Suppressor macrophage treated with lipopolysaccharide for 4 hours (primary cell): ENCODE data around the gene CD81.

Experiments
- DNase-seq: peaks from one replicate; pipeline ENCODE4 v3.0.0-alpha.2; 2020

Gene CD81

DNA sequence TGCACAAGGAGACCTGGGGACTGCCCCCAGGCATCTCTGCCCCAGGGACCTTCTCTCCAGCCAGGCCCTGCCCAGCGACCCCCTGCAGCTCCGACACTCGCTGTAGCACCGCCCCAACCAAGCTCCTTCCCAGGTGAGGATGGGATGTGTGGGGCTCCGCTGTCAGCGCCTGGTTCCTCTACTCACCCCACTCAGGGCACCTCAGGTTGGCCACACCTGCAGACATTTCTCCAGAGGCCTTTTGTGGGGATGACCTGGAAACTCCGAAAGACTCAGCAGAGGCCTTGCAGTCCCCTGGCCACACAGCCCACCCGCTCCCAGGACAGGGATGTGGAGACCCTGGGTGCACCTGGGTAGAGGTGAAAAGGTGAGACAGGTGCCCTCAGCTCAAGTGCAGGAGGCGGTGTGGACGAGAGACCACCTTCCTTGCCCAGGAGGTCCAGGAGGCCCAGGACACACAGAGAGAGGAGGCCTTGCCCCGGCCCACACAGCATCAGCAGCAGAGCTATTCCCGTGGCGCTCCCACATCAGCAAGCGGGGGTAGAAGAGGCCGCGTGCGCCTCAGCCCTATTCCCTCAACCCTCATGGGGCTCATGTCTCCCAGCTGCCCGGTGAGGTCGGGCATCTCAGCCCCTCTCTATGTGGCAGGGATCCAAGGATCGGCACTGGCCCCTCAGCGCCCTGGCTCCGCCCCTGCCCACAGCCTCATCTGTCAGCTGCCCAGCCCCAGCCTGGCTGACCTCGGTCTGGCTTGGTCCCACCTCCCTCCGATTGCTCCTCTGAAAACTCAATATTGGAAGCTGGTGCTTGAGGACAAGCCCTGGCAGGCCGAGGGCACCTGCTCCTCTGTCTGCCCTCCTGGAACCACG is 46.3 kb downstream of the CD81 start:
- no peak for DNase-seq

- peak; percentile 45 for DNase-seq
These were observed 47.8 kb downstream of the CD81 start for GRCh38 chr11:2424811-2425495.

DNA sequence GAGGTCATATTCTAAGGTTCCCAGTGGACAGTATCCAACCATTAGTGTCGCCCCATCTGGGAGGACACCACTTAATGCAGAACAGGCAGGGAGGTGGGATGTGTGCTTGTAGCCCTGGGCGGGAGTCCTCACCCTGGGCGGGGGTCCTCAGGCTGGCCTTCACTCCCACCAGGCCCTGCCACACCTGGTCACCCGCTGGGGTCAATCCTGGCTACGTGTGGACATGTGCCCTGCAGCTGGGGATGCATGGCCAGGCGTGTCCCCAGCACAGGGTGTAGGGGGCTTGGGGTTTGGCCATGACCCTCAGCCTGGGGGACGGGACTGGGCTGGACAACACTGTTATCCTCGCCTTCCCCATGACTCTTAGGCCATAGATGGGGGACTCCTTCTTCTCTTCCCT is 48.4 kb downstream of the CD81 start:
- no peak for DNase-seq

DNA sequence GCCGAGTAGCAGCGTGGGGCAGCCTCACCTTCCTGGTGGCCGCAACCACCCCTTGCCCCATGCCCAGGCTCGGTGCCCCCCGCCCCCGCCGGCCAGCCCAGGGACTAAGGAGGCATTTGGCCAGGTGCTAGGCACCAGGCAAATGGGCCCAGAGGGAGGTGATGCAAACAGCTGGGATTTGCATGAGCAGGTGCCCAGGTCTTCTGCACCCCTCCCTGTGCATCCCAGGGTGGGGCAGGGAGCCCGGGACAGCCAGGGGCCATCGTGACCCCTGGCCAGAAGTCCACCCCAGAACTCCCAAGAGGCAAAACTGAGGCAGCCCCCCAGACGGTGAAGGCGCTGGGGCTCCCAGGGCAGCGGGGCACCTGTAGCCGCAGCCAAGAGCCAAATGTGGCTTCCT is 49.1 kb downstream of the CD81 start:
- DNase-seq: no peak

DNA sequence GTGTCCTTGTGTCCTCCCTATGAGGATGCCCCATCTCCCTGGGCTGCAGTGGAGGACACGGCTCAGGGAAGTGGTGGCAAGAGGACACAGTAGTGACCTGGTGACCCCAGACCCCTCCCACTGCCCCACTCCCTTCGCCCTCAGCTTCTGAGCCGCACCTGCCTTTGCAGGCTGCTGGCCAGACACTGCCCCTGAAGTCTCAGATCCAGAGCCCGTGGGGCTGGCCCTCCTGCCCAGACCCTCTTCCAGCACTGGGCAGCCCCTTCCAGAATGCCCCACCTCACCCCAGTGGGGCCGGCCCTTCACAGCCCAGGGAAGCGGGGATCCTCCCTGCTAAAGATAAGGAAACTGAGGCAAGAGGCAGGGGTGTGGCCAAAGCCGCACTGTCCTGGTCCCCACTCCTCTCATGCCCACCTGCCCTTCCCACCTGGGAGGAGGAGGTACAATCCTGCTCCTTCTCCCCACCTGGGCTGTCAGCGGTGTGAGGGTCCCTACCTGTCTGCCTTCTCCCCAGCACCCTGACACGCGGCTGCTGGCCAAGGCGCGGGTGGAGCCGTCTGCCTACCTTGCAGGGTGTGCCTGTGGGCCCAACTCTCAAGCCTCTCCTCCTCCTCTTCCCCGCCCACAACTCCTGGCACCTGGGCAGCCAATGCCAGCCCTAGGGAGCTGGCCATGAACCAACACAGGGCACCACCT is 49.9 kb downstream of the CD81 start:
- DNase-seq: no peak

GRCh38 chr11:2427721-2428321 is 50.7 kb downstream of the CD81 start:
- DNase-seq: no peak

- DNase-seq: peak; percentile 89
These were observed 51.2 kb downstream of the CD81 start for GRCh38 chr11:2428322-2428795.

- no peak for DNase-seq
These were observed 54.3 kb downstream of the CD81 start for GRCh38 chr11:2431395-2431794.

GRCh38 chr11:2432171-2432621 is 55.1 kb downstream of the CD81 start:
- no peak for DNase-seq

GRCh38 chr11:2432628-2433071 is 55.5 kb downstream of the CD81 start:
- no peak for DNase-seq

- no peak for DNase-seq
These were observed 56.2 kb downstream of the CD81 start for GRCh38 chr11:2433106-2433925.

DNA sequence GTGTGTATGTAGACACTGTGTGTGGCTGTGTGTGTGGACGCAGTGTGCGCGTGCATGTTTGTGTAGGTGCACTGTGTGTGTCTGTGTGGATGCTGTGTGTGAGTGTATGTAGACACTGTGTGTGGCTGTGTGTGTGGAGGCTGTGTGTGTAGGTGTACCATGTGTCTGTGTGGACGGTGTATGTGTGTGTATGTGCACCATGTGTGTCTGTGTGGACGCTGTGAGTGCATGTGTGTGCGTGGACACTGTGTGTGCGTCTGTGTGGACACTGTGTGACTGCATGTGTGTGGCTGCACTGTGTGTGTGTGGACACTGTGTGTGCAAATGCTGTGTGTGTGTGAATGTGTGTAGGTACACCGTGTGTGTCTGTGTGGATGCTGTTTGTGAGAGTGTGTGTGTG is 56.9 kb downstream of the CD81 start:
- no peak for DNase-seq

GRCh38 chr11:2434506-2435255 is 57.6 kb downstream of the CD81 start:
- no peak for DNase-seq

DNA sequence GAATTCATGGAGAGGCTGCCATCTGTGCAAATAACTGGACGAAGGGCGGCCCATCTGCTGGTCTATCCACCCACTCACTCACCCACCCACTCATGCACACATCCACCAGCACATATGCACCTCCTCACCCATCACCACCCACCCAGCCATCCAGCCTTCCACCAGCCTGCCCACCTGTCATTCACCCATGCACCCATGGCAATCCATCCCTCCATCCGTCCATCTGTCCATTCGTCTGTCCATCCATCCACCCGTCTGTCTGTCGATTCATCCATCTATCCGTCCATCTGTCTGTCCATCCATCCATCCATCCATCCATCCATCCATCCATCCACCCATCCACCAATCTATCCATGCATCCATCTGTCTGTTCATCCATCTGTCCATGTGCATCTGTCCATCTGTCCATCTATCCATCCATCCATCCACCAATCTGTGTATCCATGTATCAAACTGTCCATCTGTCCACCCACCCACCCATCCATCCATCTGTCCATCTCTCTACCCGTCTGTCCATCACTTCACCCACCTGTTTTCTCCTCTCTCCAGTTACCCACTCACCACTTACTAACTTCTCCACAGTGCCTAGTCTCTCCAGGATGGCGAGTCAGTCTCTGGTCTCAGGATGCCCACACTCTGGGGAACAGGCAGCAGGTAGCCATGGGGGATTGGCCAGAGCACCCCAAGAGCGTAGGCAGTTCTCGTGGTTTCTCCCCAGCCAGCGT is 58.3 kb downstream of the CD81 start:
- no peak for DNase-seq

GRCh38 chr11:2436013-2436520 is 59.0 kb downstream of the CD81 start:
- no peak for DNase-seq

- DNase-seq: no peak
These were observed 59.5 kb downstream of the CD81 start for GRCh38 chr11:2436521-2437031.

- DNase-seq: no peak
These were observed 60.4 kb downstream of the CD81 start for GRCh38 chr11:2437516-2437915.

GRCh38 chr11:2439820-2440219 is 62.7 kb downstream of the CD81 start:
- DNase-seq: no peak

- peak; percentile 39 for DNase-seq
These were observed 63.5 kb downstream of the CD81 start for GRCh38 chr11:2440646-2441045.

DNA sequence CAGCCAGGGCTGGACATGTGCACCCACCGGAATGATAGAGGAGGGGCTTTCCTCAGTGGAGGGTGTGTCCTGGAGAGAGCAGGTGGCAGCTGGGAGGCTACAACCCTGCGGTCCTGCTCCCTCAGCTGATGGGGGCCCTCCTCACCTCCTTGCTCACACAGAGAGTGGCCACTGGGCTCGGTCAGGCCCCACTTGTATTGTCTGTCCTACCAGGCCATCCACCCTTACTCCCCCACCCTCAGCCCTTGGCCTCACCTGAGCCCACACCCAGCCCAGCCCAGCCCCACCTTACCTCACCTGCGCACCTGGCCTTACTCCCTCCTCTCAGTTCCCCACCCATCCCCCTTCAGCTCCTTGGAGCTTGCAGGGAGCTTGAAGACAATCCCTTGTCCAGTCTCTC is 64.1 kb downstream of the CD81 start:
- DNase-seq: no peak
